ENCODE data around the gene TP53AIP1. TPM values are rescaled to one million over a fixed set of nuclear protein-coding genes. Genes with fewer than 3 reads are reported as not detected.

The TP53AIP1 gene
- total and polyA plus RNA-seq, 2 of the 8 experiments (the other 6 are each of a cell fraction or from before 2014, with no cell fraction given): 0.03 TPM; not detected in 1

DNA sequence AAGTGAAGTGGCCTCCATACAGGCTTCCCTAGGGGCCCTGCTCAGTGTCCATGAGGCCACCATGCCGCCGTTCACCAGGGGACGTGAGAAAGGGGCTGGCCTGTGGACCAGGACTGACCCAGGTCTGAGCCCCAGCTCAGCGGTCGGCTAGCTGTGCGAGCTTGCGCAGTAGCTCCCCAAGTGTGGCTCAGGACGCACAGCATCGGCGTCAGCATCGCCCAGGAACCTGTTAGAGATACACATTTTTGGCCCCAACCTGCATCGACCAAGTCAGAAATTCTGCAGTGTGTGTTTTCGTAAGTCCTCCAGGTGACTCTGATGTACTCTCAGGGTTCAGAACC lies 429 bp downstream of the TP53AIP1 start:
- H3K4me3 ChIP-seq (ENCODE audit: extremely low read depth in 1 of 4, insufficient read depth in 2 of 4, low read depth in 3 of 4, low read length in 4 of 4): no peak overlapping the region
- no peaks in the 10 kb centered on the region for H3K36me3 ChIP-seq (ENCODE audit: control insufficient read depth in 2 of 4, insufficient read depth in 4 of 4, low read length in 3 of 4)
- no peak overlapping the region for H3K4ac ChIP-seq (replicated peaks; ENCODE audit: insufficient read length, low read depth, low read length)
- no peak overlapping the region for H3K23ac ChIP-seq (ENCODE audit: insufficient read length)
- H3K27me3 ChIP-seq (replicated peaks in 1 of 4; ENCODE audit: control insufficient read depth in 3 of 4, extremely low read depth in 1 of 4, insufficient read depth in 3 of 4, low read length in 3 of 4): peaks cover 0 to 6% (median 0%) of the 10 kb centered on the region in 4 experiments; a peak in 3 of 7 replicates
- H2AK5ac ChIP-seq (ENCODE audit: low read depth, low read length): no peak overlapping the region
- no peaks in the 10 kb centered on the region for H4K20me1 ChIP-seq (replicated peaks in 1 of 2; ENCODE audit: control insufficient read depth in 1 of 2, insufficient read depth in 2 of 2, low read length in 2 of 2)
- no peak overlapping the region for H4K91ac ChIP-seq (replicated peaks; ENCODE audit: insufficient read length, low read length)
- ChIA-PET CTCF (ENCODE audit: partially characterized antibody) (interaction anchor here (13.4 to 14.7 kb wide), 3 partner anchors 10 to 54 kb away, joined by 108 to 243 read pairs (median 215); partner anchors contain the start of gene KCNJ5), POLR2A (ENCODE audit: partially characterized antibody) (no interaction called here)
- H3K23me2 ChIP-seq (ENCODE audit: low read depth, low read length): no peaks in the 10 kb centered on the region
- no peak for TF ChIP-seq RXRA (IDR thresholded peaks at IDR 0.05; ENCODE audit: insufficient read depth, low read depth, low read length)
- TF ChIP-seq MAFK (IDR thresholded peaks at IDR 0.05; ENCODE audit: low read depth, low read length): no peak
- TF ChIP-seq TEAD4 (IDR thresholded peaks at IDR 0.05; ENCODE audit: low read depth, low read length): no peak
- no peak overlapping the region for H4K5ac ChIP-seq (ENCODE audit: insufficient read length, low read depth, low read length)
- no peaks in the 10 kb centered on the region for H3K79me2 ChIP-seq (ENCODE audit: control insufficient read depth in 1 of 2, insufficient read depth in 2 of 2, low read length in 2 of 2)
- H3K4me1 ChIP-seq (replicated peaks in 1 of 4; ENCODE audit: control insufficient read depth in 3 of 4, insufficient read depth in 4 of 4, low read length in 3 of 4): peaks cover 0 to 6% (median 4%) of the 10 kb centered on the region in 4 experiments; a peak in 6 of 7 replicates
- H3K4me2 ChIP-seq (ENCODE audit: insufficient read depth in 1 of 2, low read depth in 2 of 2, low read length in 2 of 2): no peak overlapping the region
- H2BK5ac ChIP-seq (ENCODE audit: low read depth, low read length): no peak overlapping the region
- no peak overlapping the region for H4K8ac ChIP-seq (ENCODE audit: extremely low read depth, insufficient read depth, low read length)
- no peak overlapping the region for H3K27ac ChIP-seq (ENCODE audit: low read depth, low read length)
- no peak overlapping the region for H3K18ac ChIP-seq (ENCODE audit: extremely low read depth, low read length)
- H2BK12ac ChIP-seq (ENCODE audit: low read depth, low read length): no peak overlapping the region
- H3K14ac ChIP-seq (ENCODE audit: insufficient read length): no peak overlapping the region
- H2BK15ac ChIP-seq (ENCODE audit: low read length): no peak overlapping the region
- DNase-seq (ENCODE audit: low read depth in 1 of 2, low spot score in 2 of 2) (no peak), FAIRE-seq (no peak)
- no peak overlapping the region for H2BK20ac ChIP-seq (ENCODE audit: low read length)
- no peak overlapping the region for H3K9ac ChIP-seq (replicated peaks in 1 of 4; ENCODE audit: extremely low read depth in 1 of 4, low read depth in 3 of 4, low read length in 3 of 4)
- H2AFZ ChIP-seq (ENCODE audit: low read length): no peak overlapping the region
- H3K9me3 ChIP-seq (ENCODE audit: insufficient read depth in 2 of 2, low read depth in 1 of 2, low read length in 1 of 2): no peaks in the 10 kb centered on the region
- 94% methylated on average over 13 of the region's 13 CpGs; no CpG with 5 or more reads in 1 of the 2 experiments for WGBS, 2 experiments (ENCODE audit: extremely low coverage in 1 of 2, insufficient coverage in 1 of 2, insufficient read length in 1 of 2, insufficient replicate concordance in 2 of 2, low coverage in 1 of 2, low lambda C conversion rate in 2 of 2, missing lambda C conversion rate in 1 of 2)
- H2BK120ac ChIP-seq (replicated peaks; ENCODE audit: low read depth, low read length): no peak overlapping the region
- no peaks in the 10 kb centered on the region for H3K79me1 ChIP-seq (ENCODE audit: low read depth, low read length)
- H3K56ac ChIP-seq (replicated peaks; ENCODE audit: insufficient read length, low read depth, low read length): no peak overlapping the region

All from H1 (cell line).